ENCODE data around the gene TMEM204. TPM values are rescaled to one million over a fixed set of nuclear protein-coding genes. Genes with fewer than 3 reads are reported as not detected.

Gene TMEM204
- polyA plus RNA-seq, 1 experiment = 6.2 TPM

DNA sequence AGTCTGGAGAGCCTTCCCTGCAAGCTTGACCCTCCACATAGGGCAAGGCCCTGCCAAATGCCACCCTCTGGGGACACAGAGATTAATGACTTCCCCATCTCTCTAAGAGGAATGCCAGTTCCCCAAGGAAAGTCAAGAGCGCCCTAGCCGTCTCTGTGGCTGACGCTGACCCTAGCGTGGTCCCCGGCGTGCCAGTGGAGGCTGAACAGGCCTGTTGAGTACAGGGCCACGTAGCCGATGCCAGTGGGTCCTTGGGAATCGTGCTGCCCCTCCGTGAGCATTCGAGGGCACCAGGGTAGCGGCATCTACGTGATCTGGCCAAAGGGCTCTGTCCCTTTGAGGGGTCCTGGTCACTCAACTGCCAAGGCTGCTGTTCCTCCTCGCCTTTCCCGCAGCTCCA, 17.2 kb downstream of the TMEM204 start:
- TF ChIP-seq, protein P1, sequence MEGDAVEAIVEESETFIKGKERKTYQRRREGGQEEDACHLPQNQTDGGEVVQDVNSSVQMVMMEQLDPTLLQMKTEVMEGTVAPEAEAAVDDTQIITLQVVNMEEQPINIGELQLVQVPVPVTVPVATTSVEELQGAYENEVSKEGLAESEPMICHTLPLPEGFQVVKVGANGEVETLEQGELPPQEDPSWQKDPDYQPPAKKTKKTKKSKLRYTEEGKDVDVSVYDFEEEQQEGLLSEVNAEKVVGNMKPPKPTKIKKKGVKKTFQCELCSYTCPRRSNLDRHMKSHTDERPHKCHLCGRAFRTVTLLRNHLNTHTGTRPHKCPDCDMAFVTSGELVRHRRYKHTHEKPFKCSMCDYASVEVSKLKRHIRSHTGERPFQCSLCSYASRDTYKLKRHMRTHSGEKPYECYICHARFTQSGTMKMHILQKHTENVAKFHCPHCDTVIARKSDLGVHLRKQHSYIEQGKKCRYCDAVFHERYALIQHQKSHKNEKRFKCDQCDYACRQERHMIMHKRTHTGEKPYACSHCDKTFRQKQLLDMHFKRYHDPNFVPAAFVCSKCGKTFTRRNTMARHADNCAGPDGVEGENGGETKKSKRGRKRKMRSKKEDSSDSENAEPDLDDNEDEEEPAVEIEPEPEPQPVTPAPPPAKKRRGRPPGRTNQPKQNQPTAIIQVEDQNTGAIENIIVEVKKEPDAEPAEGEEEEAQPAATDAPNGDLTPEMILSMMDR (IDR thresholded peaks at IDR 0.05; ENCODE audit: low read depth, low read length) = no peak
- DNase-seq (ENCODE audit: low read depth, low spot score) = no peak
- ChIA-PET POLR2A (no interaction called here), CTCF (no interaction called here)
- Histone ChIP-seq H3K27me3 (ENCODE audit: control insufficient read depth, insufficient read depth, low read length) (no peaks in the 10 kb centered on the region), H3K4me3 (ENCODE audit: low read depth, low read length) (no peak overlapping the region), H3K9me3 (ENCODE audit: control insufficient read depth, insufficient read depth, low read length) (peaks cover 4% of the 10 kb centered on the region; the same call in 1 of the 2 replicates), H3K27ac (ENCODE audit: low read depth, low read length) (no peak overlapping the region)

DNA sequence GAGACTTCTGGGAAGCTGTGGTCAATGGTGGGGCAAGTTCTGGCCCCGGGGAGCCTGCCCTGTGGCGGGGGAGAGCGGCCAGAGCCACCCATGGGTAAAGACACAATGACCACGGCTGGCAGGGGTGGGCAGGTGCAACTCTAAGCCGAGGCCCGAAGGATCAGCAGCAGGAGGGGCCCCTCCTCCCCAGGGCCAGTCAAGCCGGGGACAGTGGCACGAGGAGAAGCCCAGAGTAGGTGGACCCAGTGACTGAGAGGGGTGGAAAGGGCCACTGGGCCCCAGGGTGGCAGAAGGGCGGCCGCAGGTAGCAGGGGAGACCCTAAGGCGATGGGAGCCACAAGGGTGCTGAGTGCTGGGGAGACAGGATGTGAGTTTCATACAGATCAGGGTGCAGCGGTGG, 17.7 kb downstream of the TMEM204 start:
- no peak for DNase-seq (ENCODE audit: low read depth, low spot score)
- H3K9me3 ChIP-seq (ENCODE audit: control insufficient read depth, insufficient read depth, low read length) = peaks cover 4% of the 10 kb centered on the region; the same call in 1 of the 2 replicates
- no peaks in the 10 kb centered on the region for H3K27me3 ChIP-seq (ENCODE audit: control insufficient read depth, insufficient read depth, low read length)
- POLR2A ChIA-PET = no interaction called here
- CTCF ChIA-PET = no interaction called here
- H3K4me3 ChIP-seq (ENCODE audit: low read depth, low read length) = no peak overlapping the region
- TF ChIP-seq, protein P1 (IDR thresholded peaks at IDR 0.05; ENCODE audit: low read depth, low read length) = no peak
- no peak overlapping the region for H3K27ac ChIP-seq (ENCODE audit: low read depth, low read length)

DNA sequence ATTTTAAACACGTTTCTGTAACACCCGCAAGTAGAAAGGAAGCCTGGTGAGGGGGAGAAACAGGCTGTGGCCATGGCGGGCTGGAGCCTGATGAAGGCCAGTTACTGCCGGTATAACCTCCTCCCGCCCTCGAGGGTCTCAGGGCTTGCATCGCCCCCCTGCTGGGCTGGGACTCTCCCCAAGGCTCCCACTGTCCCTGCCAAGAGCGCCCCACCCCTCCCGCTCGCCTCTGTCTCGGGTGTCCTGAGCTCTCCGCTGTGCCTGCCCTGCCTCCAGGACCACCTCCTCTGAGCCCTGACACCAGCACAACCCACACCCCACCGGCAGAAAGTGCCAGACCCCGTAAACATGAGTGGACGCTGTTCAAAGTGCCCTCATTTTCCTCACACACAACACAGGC, 18.7 kb downstream of the TMEM204 start:
- Histone ChIP-seq H3K27ac (ENCODE audit: low read depth, low read length) (no peak overlapping the region), H3K27me3 (ENCODE audit: control insufficient read depth, insufficient read depth, low read length) (no peaks in the 10 kb centered on the region), H3K9me3 (ENCODE audit: control insufficient read depth, insufficient read depth, low read length) (peaks cover 4% of the 10 kb centered on the region; the same call in 1 of the 2 replicates), H3K4me3 (ENCODE audit: low read depth, low read length) (no peak overlapping the region)
- ChIA-PET POLR2A (no interaction called here), CTCF (no interaction called here)
- TF ChIP-seq, protein P1 (IDR thresholded peaks at IDR 0.05; ENCODE audit: low read depth, low read length) = no peak
- no peak for DNase-seq (ENCODE audit: low read depth, low spot score)

DNA sequence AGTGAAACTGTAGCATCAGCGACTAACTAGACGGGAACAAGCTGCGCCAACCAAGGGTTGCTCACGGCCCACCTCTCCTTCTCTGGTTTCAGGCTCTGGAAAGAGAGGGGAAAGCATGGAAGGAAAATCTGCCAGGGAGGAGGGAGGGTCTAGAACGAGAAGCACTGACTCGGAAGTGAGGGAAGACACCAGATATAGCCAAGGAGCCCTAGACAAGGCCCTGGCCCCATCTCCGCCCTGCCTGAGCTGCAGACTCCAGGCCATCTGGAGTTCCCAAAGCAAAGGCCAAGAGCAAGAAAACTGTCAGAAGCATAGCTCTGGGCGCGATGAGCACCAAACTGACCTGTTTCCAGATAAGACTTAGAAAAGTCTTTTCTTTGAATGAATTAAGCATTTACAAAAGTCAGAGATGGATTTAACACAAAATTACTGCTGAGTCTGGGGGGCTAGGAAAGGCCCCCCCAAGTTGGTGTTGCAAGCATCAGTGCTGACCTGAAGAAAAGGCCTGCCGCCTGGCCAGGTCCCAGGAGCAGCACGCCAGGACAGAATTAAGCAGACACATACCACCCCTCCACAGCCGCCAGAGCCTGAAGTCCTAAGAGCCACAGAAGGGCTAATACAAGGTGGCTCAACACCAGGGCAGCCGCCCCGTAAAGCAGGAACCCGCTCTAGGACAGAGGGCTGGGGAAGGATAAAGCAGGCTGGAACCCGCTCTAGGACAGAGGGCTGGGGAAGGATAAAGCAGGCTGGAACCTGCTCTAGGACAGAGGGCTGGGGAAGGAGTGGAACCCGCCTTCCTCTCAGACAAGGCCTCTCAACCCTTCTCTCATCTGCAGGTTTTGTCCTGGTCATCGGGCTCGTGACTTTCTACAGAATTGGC, 20.7 kb downstream of the TMEM204 start:
- Histone ChIP-seq H3K4me3 (ENCODE audit: low read depth, low read length) (no peak overlapping the region), H3K9me3 (ENCODE audit: control insufficient read depth, insufficient read depth, low read length) (no peaks in the 10 kb centered on the region), H3K27me3 (ENCODE audit: control insufficient read depth, insufficient read depth, low read length) (no peaks in the 10 kb centered on the region), H3K27ac (ENCODE audit: low read depth, low read length) (no peak overlapping the region)
- TF ChIP-seq, protein P1 (IDR thresholded peaks at IDR 0.05; ENCODE audit: low read depth, low read length) = no peak
- no peak for DNase-seq (ENCODE audit: low read depth, low spot score)
- ChIA-PET POLR2A (no interaction called here), CTCF (no interaction called here)

DNA sequence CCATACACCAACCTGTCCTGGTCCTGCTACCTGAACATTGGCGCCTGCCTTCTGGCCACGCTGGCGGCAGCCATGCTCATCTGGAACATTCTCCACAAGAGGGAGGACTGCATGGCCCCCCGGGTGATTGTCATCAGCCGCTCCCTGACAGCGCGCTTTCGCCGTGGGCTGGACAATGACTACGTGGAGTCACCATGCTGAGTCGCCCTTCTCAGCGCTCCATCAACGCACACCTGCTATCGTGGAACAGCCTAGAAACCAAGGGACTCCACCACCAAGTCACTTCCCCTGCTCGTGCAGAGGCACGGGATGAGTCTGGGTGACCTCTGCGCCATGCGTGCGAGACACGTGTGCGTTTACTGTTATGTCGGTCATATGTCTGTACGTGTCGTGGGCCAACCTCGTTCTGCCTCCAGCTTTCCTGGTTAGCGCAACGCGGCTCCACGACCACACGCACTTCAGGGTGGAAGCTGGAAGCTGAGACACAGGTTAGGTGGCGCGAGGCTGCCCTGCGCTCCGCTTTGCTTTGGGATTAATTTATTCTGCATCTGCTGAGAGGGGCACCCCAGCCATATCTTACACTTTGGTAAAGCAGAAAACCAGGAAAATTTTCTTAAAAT, 21.5 kb downstream of the TMEM204 start:
- TF ChIP-seq, protein P1 (IDR thresholded peaks at IDR 0.05; ENCODE audit: low read depth, low read length) = no peak
- ChIA-PET POLR2A (no interaction called here), CTCF (no interaction called here)
- Histone ChIP-seq H3K4me3 (ENCODE audit: low read depth, low read length) (no peak overlapping the region), H3K27ac (ENCODE audit: low read depth, low read length) (no peak overlapping the region), H3K9me3 (ENCODE audit: control insufficient read depth, insufficient read depth, low read length) (no peaks in the 10 kb centered on the region), H3K27me3 (ENCODE audit: control insufficient read depth, insufficient read depth, low read length) (no peaks in the 10 kb centered on the region)
- DNase-seq (ENCODE audit: low read depth, low spot score) = no peak

Measured in AG04450 (cell line).